ENCODE data around the gene NDUFAF2. TPM values are rescaled to one million over a fixed set of nuclear protein-coding genes. Genes with fewer than 3 reads are reported as not detected.

NDUFAF2 gene
- total RNA-seq, 6 experiments from 2014 or later = 40.4 to 57.3 (median 51.5) TPM

DNA sequence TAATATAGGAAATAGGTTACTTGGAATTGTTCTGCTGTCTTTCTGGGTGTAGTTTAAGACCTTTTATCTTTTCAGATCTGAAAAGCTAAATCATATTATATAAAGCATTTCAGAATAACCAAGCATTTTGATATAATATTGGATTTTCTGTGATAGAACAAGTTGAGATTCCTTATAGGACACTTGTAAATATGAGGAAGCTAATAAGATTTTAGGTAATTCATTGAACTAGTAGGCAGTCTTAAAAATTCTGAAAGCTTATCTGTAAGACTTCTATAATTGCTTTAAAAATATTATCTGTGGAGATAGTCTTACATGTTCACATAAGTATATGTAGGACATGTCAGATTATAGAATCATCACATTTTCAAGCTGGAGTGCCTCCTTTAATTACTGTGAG is 114.5 kb downstream of the NDUFAF2 start:
- no peak overlapping the region for H3K4me3 Mint-ChIP-seq
- TF ChIP-seq, protein P1, sequence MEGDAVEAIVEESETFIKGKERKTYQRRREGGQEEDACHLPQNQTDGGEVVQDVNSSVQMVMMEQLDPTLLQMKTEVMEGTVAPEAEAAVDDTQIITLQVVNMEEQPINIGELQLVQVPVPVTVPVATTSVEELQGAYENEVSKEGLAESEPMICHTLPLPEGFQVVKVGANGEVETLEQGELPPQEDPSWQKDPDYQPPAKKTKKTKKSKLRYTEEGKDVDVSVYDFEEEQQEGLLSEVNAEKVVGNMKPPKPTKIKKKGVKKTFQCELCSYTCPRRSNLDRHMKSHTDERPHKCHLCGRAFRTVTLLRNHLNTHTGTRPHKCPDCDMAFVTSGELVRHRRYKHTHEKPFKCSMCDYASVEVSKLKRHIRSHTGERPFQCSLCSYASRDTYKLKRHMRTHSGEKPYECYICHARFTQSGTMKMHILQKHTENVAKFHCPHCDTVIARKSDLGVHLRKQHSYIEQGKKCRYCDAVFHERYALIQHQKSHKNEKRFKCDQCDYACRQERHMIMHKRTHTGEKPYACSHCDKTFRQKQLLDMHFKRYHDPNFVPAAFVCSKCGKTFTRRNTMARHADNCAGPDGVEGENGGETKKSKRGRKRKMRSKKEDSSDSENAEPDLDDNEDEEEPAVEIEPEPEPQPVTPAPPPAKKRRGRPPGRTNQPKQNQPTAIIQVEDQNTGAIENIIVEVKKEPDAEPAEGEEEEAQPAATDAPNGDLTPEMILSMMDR (IDR thresholded peaks at IDR 0.05) = no peak
- H3K4me1 Mint-ChIP-seq (ENCODE audit: low read depth) = peaks cover 9% of the 10 kb centered on the region; the same call in 1 of the 2 replicates

DNA sequence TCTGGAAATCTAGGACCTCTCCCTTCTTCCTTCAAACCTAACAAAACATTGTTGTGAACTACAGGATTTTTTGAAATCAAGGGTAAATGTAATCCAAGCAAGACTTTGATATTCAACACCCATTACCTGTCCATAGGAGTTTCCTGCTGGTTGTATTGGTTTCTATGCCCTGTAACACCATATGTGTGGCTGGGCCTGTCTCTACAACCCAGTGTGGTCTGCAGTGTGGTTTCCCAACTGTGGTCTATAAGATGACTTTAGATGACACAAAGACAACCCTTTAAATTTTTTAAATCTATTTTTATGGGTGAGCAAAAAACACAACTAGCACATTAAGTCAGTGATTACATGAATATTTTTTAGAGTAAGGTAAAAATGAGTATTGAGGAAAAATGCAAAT is 124.1 kb downstream of the NDUFAF2 start:
- Mint-ChIP-seq H3K4me1 (ENCODE audit: low read depth) (peaks cover 11% of the 10 kb centered on the region), H3K27me3 (ENCODE audit: insufficient read depth) (no peaks in the 10 kb centered on the region), H3K9me3 (no peaks in the 10 kb centered on the region), H3K36me3 (ENCODE audit: low read depth) (0 out of 2 replicates have a peak, but pooled peaks cover 4% of the 10 kb centered on the region), H3K4me3 (no peak overlapping the region), H3K27ac (no peak overlapping the region)
- no peak for DNase-seq
- TF ChIP-seq, protein P1 (IDR thresholded peaks at IDR 0.05) = no peak

More for the DNA sequence above, 114.5 kb downstream of the NDUFAF2 start:
- Mint-ChIP-seq H3K9me3 (peaks cover 9% of the 10 kb centered on the region), H3K27ac (no peak overlapping the region), H3K36me3 (ENCODE audit: low read depth) (peaks cover 11% of the 10 kb centered on the region), H3K27me3 (ENCODE audit: insufficient read depth) (no peaks in the 10 kb centered on the region)
- no peak for DNase-seq

DNA sequence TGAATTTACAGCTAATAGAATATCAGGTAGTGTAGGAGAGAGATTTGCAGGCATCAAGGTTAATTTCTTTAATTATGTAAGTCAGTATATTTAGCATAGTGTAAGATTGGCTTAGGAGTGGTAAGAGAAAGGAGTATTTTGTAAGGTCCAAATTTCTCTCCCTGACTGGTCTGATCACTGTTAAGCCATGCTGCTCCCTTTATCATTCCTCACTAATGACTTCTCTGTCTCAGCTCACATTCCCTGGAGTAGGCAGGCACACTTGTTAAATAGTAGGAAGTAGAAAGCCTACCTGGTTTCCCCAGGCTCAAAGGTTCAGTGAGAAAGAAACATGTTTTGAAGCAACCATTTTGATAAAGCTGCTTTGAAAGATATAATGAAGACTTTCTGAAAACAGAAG is 126.5 kb downstream of the NDUFAF2 start:
- Mint-ChIP-seq H3K9me3 (no peaks in the 10 kb centered on the region), H3K36me3 (ENCODE audit: low read depth) (0 out of 2 replicates have a peak, but pooled peaks cover 4% of the 10 kb centered on the region), H3K27ac (no peak overlapping the region), H3K4me3 (no peak overlapping the region), H3K4me1 (ENCODE audit: low read depth) (peaks cover 11% of the 10 kb centered on the region), H3K27me3 (ENCODE audit: insufficient read depth) (no peaks in the 10 kb centered on the region)
- TF ChIP-seq, protein P1 (IDR thresholded peaks at IDR 0.05) = no peak
- DNase-seq = no peak

DNA sequence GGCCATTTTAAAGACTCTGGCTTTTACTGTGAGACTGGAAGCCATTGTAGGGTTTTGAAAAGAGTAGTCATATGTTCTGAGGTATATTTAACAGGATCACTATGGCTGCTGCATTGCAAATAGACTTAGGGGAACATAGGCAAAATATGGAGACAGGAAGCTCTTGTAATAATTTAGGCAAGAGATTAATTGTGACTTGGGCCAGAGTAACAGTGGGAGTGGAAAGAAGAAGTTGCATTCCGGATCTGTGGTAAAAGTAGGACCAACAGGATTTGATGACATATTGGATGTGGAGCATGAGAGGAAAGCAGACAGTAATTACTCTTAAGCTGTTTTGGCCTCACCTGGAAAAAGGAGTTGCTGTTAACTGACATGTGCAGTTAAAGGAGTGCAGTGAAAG is 131.6 kb downstream of the NDUFAF2 start:
- Mint-ChIP-seq H3K27me3 (ENCODE audit: insufficient read depth) (no peaks in the 10 kb centered on the region), H3K27ac (no peak overlapping the region), H3K36me3 (ENCODE audit: low read depth) (no peaks in the 10 kb centered on the region), H3K9me3 (no peaks in the 10 kb centered on the region), H3K4me1 (ENCODE audit: low read depth) (peaks cover 5% of the 10 kb centered on the region), H3K4me3 (no peak overlapping the region)
- no peak for DNase-seq
- TF ChIP-seq, protein P1 (IDR thresholded peaks at IDR 0.05) = no peak

DNA sequence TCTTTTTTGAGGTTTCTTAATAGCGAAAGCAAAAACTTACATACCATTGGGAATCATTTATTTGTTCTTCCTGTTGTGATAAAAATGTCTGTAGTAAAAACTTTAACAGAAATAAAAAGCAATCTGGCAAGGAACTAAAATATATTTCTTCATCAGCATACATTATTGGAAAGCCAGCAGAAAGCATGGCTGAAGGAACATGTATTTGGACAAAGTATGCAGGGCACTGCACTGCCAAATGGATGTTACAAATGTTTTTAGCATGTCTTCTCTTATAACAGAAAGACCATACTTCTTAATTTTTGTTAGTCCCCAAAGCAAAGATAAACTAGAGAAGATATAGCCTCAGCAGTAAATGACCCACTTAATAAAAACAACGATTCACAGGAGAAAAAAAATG is 136.7 kb downstream of the NDUFAF2 start:
- Mint-ChIP-seq H3K4me3 (no peak overlapping the region), H3K9me3 (no peaks in the 10 kb centered on the region), H3K36me3 (ENCODE audit: low read depth) (peaks cover 17% of the 10 kb centered on the region), H3K4me1 (ENCODE audit: low read depth) (peaks cover 22% of the 10 kb centered on the region), H3K27ac (no peak overlapping the region), H3K27me3 (ENCODE audit: insufficient read depth) (no peaks in the 10 kb centered on the region)
- no peak for DNase-seq
- TF ChIP-seq, protein P1 (IDR thresholded peaks at IDR 0.05) = no peak
